Putamen (tissue), 1 donor: Measurements from ENCODE around the gene RRAGD.
A peak's percentile ranks its signal among the peaks of the same experiment; 100 is the strongest.

Experiments
- DNase-seq: peaks from one replicate; pipeline ENCODE4 v3.0.0-alpha.2; 2016; ENCODE audit warnings: low spot score

Gene RRAGD

GRCh38 chr6:89375427-89376267 is 36.4 kb downstream of the RRAGD start:
- no peak for DNase-seq

- no peak for DNase-seq
Observed at GRCh38 chr6:89372506-89372901, 39.6 kb downstream of the RRAGD start.

- DNase-seq: peak; percentile 86
Observed at GRCh38 chr6:89371849-89372505, 40.1 kb downstream of the RRAGD start.

DNA sequence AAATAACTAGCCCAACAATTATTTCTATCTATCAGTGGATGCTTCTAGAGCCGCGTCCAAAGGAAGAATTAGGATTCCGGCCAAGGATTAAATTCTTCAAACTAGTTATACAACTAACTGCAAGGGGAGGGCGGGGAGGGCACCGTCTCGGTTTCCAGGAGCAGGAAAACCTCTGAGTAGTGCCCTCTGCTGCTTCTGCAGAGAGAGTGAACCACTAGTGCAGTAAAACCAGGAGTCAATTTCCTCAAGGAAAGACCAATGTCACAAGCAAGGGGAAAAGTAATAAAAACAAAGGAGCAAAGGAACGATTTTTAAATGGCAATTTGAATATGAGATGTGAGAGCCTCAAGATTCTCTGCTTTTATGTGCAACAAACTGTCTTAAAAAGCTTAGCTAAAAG is 43.1 kb downstream of the RRAGD start:
- DNase-seq: no peak

- no peak for DNase-seq
Observed at GRCh38 chr6:89368107-89368506, 44.0 kb downstream of the RRAGD start.

GRCh38 chr6:89364586-89364985 is 47.5 kb downstream of the RRAGD start:
- no peak for DNase-seq

DNA sequence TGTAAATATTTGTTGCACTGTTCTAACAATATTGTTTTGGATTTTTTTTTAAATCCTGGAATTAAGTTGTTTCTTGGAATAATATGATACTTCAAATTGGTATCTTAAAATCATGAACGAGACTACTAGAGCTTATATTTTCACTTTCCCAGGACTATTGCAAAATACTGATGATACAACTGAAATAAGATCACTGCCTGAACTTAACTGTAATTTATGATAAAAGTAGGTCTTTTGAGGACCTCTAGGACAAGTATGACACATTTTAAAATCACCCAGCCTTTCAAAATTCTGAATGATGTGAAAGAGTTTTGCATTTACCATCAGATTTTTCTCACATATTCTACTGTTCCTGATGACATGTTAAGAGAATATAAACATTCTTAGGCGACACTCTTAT is 50.9 kb downstream of the RRAGD start:
- DNase-seq: no peak

- DNase-seq: no peak
Observed at GRCh38 chr6:89360415-89360999, 51.6 kb downstream of the RRAGD start.

DNA sequence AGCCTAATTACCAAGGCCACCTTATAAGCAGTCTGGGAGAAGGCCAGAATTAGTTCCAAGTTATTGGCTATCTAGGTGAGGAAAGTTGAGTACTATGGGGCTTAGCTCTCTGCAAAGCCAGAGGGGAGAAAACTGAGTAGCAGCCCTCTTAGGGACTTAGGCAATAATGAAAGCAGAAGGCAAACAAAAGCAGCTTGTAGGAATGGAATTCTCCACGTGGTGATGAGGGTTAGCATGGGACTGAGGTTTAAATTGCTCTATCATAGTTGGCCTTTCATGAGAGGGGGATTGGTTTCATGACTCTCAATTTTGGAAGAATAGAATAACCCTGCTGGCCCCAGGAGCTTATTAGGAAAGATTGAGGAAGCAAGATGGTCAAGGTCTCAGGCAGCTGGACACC is 52.5 kb downstream of the RRAGD start:
- no peak for DNase-seq

DNA sequence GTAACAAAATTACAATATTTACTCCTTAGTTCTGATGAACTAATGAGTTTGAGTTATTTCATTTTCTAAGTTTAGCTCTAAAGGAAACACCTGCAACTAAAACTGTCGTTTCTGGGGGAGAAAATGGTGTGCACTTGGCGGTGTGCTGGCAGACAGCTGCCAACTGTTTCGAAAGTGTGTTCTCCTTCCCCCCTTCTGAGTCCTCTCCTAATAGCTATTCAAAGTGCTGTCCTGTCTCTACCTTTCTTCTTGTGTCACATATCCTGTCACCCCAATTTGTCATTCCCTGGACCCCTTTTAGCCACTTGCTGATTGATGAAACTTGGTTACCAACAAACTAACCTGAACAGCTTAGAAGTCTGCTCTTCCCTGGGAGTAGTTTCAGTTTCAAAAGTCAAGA is 54.7 kb downstream of the RRAGD start:
- DNase-seq: no peak

DNA sequence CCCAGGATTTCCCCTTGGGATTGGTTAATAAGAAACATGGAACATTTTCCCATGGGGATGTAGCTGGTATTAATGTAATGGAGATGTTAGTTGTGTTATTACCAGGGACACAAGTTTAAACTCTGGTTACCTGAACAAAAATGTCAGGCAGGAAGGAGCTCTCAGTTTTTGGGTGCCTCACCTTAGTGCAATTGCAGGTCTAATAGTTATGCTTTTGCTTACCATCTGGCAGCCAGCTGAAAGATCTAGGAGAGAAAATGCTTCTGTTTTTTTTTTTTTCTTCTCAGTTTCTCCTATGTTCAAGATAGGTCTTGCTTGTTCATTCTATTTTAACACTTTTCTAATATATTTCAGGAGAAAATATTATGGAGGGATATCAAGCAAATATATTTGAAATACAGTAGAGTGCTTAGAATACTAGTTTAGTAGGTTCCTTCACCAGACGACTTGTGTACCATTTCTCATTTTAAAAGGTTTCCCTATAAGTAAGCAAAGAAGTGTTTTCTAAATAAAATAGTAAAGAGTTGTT is 55.4 kb downstream of the RRAGD start:
- no peak for DNase-seq

GRCh38 chr6:89355511-89356194 is 56.4 kb downstream of the RRAGD start:
- no peak for DNase-seq

- DNase-seq: no peak
Observed at GRCh38 chr6:89353702-89354392, 58.2 kb downstream of the RRAGD start.

- DNase-seq: no peak
Observed at GRCh38 chr6:89353118-89353556, 58.9 kb downstream of the RRAGD start.

- peak; percentile 89 for DNase-seq
Observed at GRCh38 chr6:89352278-89353117, 59.6 kb downstream of the RRAGD start, which contains the start of gene UBE2J1. Gene UBE2J1 (minus strand): TSS chr6:89352722. CDS start chr6:89352569, 153 bp downstream.

- DNase-seq: no peak
Observed at GRCh38 chr6:89351671-89352277, 60.3 kb downstream of the RRAGD start.

- no peak for DNase-seq
Observed at GRCh38 chr6:89350281-89350966, 61.6 kb downstream of the RRAGD start.

DNA sequence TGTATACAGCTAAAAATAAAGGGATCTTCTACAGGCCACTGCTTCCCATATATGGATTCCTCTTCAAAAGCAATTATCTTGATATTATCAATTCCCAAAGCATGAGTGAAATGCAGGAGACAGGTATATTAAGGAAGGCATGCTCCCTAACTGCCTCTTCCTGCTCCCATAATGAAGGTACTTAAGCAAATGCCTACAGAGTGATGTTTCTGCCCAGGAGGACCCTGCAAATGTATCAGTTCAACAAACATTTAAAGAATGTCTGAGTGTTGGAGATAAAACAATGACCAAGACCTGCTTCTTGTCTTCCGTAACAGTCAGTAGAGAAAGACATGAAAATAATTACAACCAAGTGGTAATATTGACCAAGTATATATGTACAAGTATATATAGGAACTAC is 63.7 kb downstream of the RRAGD start:
- DNase-seq: no peak

GRCh38 chr6:89347825-89348224 is 64.2 kb downstream of the RRAGD start:
- DNase-seq: no peak

- DNase-seq: no peak
Observed at GRCh38 chr6:89346433-89346832, 65.6 kb downstream of the RRAGD start.
